A549 treated with ZK216348 at 1 μM for 4 hours (cell line): Measurements from ENCODE around the gene SNX3. TPM values are rescaled to one million over a fixed set of nuclear protein-coding genes. Genes with fewer than 3 reads are reported as not detected.

Experiments used
- total RNA-seq: library from RNA; stranded (reverse); fragments of 200-300 nt; extraction: Qiagen RNA extraction; gene quantifications from 5 replicates; pipeline ENCODE4 v1.2.3, GENCODE V29; 2022; ENCODE audit warnings: low read depth

Gene SNX3
- total RNA-seq: 64.9 to 125 TPM (median 110 TPM) in 5 replicates

GRCh38 chr6:108260809-108261569 lies at the start of gene SNX3:
Gene SNX3 (minus strand): TSS chr6:108261040. CDS start chr6:108260921, 119 bp downstream.

GRCh38 chr6:108294727-108295625 lies 34.1 kb upstream of the SNX3 start, which contains the start of gene AFG1L:
Gene AFG1L (plus strand): TSS chr6:108295054. CDS start chr6:108295080, 26 bp downstream.

GRCh38 chr6:108165714-108166663 lies 94.9 kb downstream of the SNX3 start, which contains the start of gene NR2E1:
Gene NR2E1 (plus strand): TSS chr6:108166022. CDS start chr6:108166766, 744 bp downstream.

Other genes starting within 250 kb of the SNX3 start
- 11.9 to 28.5 TPM (median 26.0 TPM) in 5 replicates for gene OSTM1, start 186.3 kb downstream of the SNX3 start, total RNA-seq
- 0.09 TPM in 1 of 5 replicates, not detected in the others for gene NR2E1, start 95.0 kb downstream of the SNX3 start, total RNA-seq
- 1.5 to 3.0 TPM (median 1.7 TPM) in 5 replicates for gene AFG1L, start 34.0 kb upstream of the SNX3 start, total RNA-seq